Right lung (tissue), 5 donors: ENCODE data around the gene CAT. TPM values are rescaled to one million over a fixed set of nuclear protein-coding genes. Genes with fewer than 3 reads are reported as not detected.

ENCODE experiments used
- DNase-seq, 2 donors: peaks; one replicate each; pipeline ENCODE4 v3.0.0-alpha.2; 2013
- polyA plus RNA-seq, 5 donors: library from polyadenylated mRNA; unstranded; fragments of 120-200 nt; gene quantifications; one replicate each; pipeline versions ENCODE4 v1.2.1 to v1.2.3, GENCODE V29; 2013; ENCODE audit warnings: inconsistent platforms in 1 of 5, low replicate concordance in 1 of 5; ENCODE audit not compliant: insufficient read length in 5 of 5, insufficient read depth in 1 of 5

Gene CAT
- polyA plus RNA-seq, 5 donors: 186 to 238 (median 218) TPM

DNA sequence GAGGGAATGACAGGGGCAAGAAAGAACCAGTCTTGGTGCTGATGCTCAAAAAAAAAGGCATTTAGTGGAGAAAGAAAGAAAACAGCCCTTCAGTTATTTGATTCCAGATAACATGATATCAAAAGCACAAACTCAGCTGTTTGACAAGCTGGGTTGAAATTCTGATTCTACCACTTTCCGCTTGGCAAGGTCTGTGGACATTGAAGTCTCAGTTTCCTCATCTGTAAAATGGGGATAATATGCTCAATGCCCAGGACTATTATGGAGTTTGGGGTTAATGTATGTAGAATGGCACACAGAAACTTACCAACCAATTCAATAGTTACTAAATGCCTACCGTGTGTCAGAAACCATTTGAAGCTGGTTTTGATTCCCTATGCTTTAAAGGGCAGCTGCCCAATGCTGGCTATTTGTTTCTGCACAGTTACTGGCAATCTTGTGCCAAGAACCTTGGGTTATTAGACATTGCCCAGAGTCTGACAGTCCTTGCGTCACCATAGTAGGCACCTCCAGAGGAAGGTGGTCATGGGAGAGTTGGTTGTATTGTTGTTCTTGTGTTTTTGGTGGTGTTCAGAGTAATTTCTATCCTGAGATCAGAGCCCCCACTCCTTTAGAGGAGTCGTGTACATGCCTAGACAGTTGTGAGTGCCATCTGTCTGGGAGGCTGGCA is 55.3 kb downstream of the CAT start:
- DNase-seq: no peak

- DNase-seq: no peak
Observed at GRCh38 chr11:34495239-34495723, 56.5 kb downstream of the CAT start.

- DNase-seq: peak; percentile 63 to 69
Observed at GRCh38 chr11:34495724-34496377, 57.1 kb downstream of the CAT start.

DNA sequence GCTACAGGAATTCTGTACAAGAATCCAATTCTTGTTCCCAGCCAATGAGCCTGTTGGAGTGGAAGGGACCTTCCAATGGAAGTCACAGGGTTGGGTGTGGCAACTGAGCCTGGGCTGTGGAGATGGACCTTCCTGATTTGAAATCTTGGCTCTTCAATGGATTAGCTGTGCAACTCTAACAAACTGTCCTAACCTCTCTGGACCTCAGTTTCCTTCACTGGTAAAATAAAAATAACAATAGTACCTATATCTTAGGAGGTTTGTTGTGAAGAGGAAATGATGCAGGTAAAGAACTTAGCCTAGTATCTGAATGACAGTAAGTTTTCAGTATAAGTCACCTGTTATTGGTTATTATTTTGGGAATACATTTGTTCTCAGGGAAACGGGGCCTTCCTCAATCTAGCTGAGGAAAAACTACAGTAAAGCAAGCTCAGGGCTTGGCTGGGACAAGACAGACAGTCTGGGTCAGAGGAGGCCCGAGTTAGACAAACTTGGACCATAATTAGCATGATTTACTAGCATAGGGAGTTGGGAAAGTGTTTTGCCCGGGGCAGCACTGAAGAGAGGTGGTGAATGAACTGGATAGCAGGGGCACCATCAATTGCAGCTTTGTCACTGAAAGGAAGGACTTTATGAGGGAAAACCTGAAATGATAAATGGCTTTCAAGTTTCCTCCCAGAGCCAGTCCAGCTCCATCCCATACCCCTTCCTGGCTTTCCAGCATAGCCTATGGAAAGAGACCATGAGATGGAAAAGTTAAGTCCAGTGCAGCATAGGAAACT is 61.2 kb downstream of the CAT start:
- no peak for DNase-seq

DNA sequence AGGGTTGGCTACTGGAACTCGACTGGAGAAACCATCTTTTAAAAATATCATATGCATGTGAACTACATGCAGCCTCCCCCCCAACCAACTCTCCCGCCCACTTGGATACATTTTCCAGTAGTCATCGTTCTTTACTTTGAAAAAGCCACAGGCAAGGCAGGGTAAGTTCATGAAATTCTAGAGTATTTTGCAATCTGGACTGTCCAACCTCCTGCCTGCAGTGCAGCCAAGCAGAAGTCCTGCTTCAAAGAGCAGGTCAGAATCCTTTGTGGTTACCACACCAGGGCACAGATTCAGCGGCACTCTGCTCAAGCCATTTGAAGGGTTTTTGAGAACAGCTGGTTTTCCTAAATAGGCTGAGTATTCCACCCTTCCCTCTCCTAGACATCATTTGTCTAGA is 62.8 kb downstream of the CAT start:
- no peak for DNase-seq

DNA sequence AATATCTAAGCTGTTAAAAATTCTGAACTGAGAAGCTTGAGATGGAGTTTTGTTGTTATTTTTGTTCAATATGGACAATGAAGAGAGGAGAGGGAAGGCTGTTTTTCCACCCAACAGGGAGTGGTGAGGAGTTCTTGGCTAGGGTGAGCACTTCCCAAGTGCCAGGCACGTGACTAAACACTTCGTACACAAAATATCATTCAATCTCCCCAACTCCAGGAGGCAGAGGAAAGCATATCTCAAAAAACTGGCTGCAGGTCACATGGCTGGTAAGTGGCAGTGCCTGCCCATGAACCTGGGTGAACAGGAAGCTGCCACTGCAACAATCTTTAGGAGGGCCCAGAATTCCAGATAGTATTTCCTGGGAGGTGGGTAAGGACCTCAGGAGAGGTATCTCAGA is 63.2 kb downstream of the CAT start:
- DNase-seq: no peak

DNA sequence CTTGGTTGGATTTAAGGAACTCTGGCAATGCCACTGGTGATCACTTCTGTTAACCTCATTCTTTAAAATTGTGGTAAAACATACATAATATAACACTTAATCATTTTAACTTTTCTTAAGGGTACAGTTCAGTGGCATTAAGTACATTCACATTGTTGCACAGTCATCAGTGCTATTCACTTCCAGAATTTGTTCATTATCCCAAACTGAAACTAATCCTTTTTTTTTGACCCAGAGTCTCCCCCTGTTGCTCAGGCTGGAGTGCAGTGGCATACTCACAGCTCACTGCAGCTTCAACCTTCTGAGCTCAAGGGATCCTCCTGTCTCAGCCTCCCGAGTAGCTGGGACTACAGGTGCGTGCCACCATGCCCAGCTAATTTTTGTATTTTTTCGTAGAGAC is 64.2 kb downstream of the CAT start:
- DNase-seq: no peak

DNA sequence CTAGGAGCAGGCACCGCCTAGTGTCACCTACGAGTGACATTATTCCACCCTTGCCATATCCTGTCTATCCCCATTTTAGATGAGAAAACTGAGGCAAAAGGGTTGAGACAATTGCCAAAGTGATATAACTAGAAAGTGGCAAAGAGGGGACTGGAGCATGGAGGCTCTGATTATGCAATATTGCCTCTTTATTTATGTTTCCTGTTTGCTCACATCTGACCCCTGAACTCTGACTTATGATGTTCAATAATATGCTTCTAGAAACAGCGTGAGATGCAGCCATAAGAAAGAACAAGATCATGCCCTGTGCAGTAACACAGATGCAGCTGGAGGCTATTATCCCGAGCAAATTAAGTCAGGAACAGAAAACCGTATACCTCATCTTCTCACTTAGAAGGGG is 67.1 kb downstream of the CAT start:
- DNase-seq: no peak

DNA sequence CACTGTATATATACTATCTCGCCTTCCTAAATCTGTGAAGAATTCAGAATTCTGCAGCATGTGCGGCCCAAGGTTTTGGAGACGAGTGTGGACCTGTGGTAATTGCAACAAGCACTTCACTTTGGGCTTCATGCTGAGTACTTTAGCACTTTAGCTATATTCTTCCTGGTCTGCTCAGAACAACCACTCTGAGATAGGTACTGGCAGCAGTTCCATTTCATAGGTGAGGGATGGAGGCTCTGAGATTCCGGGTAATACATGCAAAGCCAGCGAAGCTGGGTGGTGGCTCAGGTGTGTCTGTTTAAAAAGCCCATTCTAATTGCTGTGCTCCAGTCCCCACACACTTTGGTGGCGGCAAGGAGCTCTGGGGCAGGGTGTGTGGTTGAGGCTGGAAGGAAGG is 68.4 kb downstream of the CAT start:
- DNase-seq: no peak

DNA sequence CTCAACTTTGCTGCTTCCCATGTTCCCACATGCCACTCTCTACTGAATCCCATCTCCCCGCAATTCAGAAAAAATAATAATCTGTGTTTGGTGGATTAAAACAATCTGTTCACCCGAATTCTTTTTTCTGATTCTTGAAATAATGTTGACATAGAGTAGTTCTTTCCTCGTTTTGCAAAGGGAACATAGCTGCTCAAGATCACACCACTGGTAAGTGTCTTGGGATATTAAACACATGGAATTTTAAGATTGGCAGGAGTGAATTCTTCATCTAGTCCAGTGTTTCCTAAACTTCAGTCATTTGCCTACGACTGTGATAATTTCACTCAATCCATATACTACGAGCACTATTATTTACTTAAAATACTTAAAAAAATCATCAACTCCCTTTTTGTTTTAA is 68.9 kb downstream of the CAT start:
- DNase-seq: no peak

DNA sequence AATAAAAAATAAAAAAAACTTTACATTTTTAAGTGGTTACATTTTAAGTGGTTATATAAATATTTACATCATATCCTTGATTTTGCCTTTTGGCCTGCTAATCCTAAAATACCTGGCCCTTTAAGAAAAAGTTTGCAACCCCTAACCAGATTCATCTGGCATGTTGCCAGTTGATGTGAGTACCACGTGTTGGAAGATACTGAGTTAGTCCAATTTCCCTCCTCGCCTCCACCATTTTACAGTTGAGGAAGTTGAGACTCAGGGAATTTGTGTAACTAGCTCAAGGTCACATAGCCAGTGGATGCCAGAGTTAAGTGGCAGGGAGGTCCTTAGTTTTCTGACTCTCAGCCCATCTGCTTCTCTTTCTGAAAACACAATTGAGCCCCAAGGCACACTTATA is 69.8 kb downstream of the CAT start:
- DNase-seq: no peak

DNA sequence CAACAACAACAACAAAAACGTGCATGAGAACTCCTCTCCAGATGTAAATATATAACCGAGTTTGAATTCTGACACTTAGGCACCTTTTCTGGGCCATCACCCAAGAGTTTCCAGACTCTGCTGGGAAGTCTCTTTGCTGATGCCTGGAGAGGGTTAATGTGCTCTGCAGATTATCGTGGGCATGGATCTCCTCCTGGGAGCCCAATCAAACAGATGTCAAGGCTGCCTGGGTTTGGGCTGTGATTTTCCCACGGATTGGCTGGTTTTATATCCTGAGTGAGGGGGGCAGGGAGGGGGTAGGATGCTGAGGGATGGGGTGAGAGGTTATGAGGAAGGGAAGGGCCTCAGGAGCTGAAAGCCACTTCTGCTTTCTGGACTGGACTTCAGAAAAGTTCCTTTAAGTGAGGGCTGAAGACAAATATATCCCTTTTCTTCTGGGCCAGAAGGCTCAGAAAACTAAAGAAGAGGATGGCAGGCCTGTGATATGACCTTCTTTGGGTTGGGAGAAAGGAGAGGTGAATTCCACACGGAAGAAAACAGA is 70.7 kb downstream of the CAT start:
- no peak for DNase-seq

DNA sequence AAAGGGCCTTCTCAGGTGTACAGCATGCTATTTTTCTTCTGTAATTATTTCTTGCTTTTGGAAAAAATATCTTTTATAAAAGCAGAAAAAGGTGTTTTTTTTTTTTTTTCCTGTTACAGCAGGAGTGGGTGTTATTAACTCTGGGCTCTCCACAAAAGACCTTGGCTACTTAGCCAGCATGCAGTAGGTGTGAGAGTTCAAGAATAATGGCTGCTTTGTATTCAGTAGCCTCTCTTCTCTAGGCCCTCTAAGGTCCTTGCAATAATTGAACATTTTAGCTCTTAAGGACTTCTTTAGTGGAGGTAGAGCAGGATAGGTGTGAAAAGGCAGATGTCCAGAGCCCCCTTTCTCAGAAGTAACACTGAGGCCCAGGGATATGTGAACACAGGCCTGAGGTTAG is 71.5 kb downstream of the CAT start:
- no peak for DNase-seq

GRCh38 chr11:34510673-34511072 is 71.9 kb downstream of the CAT start:
- no peak for DNase-seq

- no peak for DNase-seq
Observed at GRCh38 chr11:34512840-34513681, 74.3 kb downstream of the CAT start.

GRCh38 chr11:34513682-34514449 is 75.1 kb downstream of the CAT start, which contains the start of gene ELF5:
Gene ELF5 (minus strand): TSS chr11:34513794. CDS start chr11:34505749, 8,045 bp downstream.
- peak in 1 of 2 donors; percentile 48 for DNase-seq

GRCh38 chr11:34514597-34514996 is 75.9 kb downstream of the CAT start:
- DNase-seq: no peak

DNA sequence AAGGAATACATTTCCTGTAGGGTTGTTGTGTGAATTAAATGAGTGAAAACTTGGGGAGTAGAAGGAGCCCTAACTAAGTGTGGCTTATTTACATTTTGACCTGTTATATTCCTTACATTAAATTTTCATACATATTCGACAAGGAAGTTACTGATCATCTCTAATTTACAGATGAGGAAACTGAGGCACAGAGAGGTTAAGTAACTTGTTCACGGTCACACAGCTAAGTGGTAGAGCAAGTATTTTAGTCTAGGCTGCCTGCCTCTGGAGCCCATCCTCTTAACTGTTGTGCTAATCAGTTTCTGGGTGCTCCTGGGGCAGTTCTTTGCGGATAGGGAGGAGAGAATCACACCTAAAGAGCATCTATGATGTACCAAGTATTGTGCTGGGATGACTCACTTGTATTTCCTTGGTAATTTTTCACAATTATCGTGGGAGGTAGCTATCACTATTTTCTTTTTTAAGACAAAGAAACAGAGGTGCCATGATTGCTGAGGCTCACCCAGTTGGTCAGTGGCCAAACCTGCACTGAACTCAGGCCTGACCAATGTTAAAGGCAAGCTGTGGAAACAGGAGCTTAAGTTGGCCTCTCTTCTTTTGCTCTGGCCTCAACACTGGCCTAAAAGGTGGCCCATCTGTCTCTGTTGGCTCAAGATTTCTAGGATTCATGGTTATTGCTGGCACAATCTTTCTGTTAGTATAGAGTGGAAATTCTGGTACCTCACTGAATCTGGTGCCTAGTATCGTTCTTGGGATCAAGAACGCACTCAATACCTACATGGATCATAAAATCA is 77.7 kb downstream of the CAT start:
- DNase-seq: no peak

- no peak for DNase-seq
Observed at GRCh38 chr11:34519595-34520235, 81.0 kb downstream of the CAT start.
